HCEC 1CT (cell line): ENCODE data around the gene EXD3.

Experiments used
- DNase-seq: peaks from one replicate; pipeline ENCODE4 v3.0.0-alpha.2; 2017

Gene EXD3

DNA sequence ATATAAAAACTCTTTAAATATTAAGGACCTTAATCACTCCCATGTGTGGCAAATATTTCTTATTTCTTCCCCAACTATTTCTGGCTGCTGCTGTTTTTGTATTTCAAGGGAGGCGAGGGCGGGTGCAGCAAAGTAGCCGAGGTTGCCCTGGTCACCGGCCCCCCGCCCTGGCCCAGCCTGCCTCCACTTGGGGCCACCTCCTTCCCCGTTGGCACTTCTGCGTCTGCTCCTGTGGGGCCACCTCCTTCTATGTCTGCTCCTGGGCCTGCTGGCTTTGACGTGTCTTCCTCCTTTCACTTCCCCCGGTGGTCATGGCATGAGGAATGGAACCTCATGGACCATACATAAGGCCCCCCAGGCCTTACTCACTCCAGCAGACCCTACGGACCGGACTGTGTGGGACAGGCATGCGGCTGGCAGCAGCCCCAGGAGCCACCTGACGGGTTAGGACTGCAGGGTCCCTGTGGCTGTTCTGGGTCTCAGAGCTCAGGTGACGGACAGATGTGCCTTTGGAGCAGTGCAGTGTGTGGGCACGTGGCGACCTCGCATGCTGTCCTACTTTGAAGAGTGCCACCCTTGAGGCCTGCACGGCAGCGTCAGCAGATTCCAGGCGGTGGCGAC lies 24.0 kb upstream of the EXD3 start:
- DNase-seq = no peak

DNA sequence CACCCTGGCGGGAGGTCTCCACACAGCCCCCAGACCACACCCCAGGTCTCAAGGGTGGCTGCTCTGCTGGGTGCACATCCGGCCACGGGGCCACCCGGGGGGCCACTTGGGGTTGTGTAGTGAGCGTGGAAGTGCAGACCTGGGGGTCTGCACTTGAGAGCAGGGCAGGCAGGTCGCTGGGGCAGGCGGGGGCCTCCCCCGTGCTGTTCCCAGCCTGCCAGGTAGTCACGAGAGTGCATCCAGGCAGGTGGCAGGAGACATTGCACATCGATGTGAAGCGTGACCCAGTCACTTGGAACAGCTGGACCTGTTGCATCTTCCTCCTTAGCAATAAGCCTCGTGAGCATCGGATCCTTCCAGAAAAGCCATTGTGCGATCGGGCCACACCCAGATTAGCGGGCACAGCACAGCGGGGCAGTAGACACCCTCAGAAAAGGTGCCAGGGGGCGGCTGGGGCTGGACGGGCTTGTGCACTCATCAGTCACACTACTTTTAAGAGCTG lies 23.0 kb upstream of the EXD3 start:
- no peak for DNase-seq

DNA sequence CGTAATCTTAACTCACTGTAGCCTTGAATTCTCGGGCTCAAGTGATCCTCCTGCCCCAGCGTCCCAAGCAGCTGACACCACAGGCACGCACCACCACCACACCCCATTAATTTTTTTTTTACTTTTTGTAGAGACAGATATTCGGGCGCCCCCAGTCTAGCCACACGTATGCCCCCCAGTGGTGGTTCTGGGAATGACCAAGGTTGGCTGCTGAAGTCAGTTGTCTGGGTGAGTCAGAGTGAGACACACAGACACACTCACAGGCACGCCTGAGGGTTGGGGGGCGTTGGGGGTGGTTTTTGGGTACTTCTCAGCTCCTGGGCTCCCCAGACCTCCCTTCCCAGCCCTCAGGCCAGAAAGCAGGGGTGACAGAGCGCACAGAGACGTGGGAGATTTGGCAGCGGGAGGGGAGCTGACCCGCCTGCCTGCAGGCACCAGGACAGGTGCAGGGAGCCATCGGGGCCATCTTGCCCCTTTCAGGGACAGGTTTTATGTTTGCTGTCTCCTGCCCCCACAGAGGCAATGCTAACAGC lies 22.4 kb upstream of the EXD3 start:
- DNase-seq = peak; percentile 75

DNA sequence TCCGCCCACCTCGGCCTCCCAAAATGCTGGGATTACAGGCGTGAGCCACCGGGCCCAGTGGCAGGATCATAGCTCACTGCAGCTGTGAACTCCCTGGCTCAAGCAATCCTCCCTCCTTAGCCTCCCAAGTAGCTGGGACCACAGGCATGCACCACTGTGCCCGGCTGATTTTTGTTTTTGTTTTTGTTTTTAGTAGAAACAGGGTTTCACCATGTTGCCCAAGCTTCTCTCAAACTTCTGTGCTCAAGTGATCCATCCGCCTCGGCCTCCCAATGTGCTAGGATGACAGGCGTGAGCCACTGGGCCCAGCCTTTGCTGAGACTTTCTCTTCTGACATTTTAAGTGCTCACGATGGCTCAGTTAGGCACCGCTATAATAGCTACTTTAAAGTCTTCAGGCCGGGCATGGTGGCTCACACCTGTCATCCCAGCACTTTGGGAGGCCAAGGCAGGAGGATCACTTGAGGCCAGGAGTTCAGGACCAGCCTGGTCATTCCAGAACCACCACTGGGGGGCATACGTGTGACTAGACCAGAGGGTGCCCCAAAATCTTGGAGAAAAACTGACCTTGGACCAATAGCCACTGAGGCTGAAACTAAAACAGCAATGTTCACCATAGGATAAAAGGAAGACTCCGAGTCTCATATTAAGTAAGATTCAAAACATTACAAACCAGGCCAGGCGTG lies 21.3 kb upstream of the EXD3 start:
- no peak for DNase-seq

DNA sequence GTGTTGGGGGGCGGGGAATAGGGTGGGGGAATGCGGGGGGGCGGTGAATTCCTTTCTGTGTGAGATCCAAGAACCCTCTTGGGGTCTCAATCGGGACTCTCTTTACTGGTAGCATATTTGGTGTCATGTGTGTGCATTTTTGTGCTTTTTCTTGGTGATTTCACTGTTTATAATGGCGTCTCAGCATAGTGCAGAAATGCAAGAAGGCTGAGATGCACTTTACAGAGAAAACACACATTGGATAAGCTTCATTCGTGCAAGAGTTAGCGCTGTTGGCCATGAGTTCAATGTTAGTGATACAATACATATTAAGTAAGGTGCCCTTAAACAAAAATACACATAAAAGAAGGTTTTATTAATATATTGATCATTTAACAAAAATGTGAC lies 19.0 kb upstream of the EXD3 start:
- DNase-seq = no peak

DNA sequence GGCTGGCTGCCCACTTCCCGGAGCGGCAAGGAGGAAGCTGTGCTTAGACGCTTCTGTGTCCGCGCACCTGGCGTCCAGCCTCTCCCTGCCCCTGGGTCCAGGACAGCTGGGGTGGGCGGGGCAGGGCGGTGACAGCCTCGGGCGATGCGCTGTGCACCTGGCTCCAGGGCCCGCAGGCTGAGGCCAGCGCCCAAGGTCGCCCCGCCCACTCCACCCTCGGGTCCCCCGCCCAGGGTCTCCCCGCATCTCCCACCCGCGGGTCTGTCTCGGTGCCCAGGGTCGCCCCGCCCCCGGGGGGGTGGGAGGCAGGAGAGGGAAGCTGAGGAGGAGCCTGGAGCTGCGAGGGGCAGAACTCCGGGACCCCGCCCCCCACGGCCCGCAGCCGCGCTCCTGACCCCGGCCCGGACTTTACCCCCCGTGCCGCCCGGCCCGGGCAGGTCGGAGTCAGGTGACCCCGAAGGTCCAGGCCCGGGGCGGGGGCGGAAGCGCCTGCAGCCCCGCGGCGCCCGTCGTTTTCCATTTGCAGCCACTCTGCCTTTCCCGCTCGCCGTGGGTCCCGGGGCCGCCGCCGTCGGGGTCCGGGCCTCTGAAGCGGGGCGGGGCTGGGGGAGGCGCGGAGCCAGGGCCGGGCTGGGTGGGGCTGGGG lies 18.4 kb upstream of the EXD3 start, which contains the start of gene ENTPD8:
Gene ENTPD8, minus strand, starts transcription at position 69 of the 646 bp plus-strand sequence. CDS start 3,072 bp downstream, outside the sequence.
- no peak for DNase-seq

DNA sequence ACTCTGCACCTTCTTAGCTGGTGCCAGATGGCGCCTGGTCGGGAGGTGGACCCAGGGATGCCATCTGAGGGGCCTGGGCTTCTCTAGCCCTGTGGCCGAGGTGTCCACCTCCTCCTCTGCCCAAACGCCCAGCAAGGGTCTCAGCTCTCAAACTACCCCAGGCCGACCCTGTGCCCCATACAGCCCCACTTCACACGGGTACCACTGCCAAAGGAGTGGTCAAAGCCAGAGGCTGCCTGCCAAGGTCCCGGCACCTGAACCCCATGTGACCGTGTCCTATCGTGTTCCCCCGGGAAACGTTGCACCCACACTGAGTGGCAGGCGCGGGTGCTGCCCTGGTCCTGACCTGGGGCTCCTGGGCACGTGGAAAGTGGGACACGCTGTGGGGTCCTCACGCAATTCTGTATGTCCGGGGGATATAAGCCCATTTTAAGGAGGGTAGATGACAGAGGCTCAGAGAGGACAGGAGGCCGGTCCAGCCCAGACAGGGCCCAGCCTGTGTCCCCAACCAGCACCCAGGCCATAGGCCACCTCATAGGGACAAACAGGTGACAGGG lies 16.3 kb upstream of the EXD3 start:
- no peak for DNase-seq

DNA sequence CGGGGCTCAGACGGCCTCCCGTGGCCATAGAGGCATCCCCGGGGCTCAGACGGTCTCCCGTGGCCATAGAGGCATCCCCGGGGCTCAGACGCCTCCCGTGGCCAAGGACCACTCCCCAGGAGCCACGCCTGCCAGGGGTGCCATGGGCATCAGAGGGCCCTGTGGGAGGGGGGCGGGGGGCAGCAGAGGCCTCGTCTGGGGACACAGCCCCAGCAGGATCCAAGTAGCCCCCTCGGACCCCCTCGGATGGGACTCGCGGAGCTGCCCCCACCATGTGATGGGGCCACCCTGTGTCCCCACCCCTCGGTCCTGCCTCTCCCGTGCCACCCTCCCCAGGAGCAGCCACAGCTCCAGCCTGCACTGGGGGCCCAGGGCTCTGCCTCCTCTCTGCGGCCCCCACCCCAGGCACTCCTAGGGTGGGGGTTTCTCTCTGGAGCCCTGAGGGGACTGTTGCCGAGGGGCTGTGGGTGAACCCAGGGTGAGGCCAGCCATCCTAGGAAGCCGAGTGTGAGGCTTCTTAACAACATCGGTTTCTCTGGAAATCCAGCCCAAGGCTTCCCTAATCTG lies 15.7 kb upstream of the EXD3 start:
- DNase-seq = no peak

DNA sequence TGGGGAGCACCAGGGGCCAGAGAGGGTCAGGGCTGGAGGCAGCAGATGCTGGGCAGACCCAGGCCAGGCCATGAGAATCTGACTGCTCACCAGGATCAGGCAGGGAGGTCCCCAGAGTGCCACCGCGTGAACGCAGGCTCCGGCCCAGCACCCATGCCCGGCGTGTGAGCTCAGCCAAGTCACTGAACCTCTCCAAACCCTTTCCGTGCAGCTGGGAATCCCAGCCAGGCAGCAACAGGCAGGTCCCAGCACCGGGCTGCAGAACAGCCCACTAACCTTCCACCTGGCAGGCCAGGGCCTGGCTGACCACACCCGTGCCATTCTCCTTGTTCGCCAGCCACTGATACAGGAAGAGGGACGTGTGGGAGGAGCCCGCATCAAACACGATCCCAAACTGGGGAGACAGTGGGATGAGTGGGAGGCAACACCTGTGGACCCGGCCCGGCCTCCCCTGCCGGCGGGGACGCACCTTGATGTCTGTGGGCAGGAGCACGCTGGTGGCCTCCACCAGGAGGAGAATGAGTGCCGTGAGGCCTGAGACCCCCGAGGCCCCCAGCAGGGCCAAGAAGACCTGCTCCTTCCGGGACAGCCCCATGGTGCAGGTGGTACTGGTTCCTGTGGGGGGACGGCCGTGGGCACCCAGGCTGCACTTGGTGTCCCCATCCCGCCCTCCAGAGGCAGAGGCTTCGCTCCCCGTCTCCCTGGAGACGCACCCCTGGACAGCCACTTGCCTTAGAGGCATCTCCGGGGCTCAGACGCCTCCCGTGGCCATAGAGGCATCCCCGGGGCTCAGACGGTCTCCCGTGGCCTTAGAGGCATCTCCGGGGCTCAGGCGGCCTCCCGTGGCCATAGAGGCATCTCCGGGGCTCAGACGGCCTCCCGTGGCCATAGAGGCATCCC lies 15.0 kb upstream of the EXD3 start:
- DNase-seq = no peak

DNA sequence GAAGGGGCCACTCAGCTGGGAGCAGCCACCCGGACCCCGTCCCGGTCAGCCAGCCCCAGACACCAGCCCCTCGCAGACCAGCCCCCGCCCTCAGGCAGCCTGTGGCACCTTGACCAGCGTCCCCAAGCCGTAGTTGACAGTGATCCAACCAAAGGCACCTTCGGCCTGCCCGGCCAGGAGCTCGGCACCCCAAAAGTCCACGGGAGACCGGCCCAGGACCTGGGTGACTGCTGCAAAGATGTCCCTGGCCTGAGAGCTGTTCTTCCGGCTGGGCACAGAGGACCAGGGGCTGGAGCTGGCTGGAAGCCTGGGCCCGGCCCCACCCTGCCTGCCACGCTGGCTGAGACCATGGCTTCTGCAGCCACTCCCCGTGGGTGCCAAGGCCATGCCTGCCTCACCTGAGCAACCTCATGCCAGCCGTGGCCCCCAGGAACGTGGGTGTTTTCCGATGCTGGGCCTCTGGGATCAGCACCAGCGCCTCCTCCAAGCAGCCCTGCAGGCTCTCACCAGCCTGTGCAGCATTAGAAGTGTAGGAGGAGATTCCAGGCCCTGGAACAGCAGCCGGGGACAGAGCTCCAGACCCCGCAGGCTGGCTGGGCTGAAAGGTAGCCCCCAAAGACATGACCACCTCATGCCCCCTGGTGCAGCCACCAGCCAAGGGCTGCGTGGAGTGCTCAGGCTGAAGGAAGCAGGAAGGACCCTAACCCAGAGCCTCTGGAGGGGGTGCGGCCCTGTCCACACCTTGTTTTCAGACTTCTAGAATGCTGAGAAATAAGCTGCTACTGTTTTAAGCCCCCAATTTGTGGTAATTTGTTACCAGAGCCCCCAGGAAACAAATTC lies 14.0 kb upstream of the EXD3 start:
- DNase-seq = no peak

DNA sequence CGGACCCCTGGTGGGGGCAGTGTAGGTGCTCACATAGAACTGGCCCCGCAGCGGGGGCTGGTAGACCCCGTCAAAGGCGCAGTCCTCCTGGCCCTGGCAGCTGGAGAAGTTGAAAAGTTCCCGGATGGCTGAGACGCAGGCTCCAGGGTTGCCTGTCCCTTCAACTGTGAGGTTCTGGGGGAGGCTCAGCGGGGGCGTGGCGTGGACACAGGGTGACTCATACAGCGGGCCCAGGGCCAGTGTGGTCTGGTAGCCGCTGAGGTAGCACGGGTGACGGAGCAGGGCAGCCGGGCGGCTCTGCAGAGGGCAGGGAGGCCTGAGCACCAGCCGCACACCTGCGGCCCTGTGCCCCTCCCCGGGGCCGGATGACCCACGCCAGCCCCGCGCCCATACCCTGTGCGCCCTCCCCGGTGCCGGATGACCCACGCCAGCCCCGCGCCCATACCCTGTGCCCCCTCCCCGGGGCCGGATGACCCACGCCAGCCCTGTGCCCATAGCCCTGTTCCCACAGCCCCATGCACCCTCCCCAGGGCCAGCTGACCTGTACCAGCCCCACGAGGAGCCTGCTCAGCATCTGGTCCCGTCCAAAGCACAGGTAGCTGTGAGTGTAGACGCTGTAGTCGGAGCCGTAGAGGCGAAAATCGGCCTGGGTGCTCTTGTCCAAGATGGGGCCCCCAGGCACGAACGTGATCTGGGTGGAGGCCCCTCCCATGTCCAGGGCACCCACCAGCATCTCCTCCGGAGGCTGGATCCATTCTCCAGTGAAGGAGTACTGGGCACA lies 13.2 kb upstream of the EXD3 start:
- DNase-seq = peak; percentile 82

DNA sequence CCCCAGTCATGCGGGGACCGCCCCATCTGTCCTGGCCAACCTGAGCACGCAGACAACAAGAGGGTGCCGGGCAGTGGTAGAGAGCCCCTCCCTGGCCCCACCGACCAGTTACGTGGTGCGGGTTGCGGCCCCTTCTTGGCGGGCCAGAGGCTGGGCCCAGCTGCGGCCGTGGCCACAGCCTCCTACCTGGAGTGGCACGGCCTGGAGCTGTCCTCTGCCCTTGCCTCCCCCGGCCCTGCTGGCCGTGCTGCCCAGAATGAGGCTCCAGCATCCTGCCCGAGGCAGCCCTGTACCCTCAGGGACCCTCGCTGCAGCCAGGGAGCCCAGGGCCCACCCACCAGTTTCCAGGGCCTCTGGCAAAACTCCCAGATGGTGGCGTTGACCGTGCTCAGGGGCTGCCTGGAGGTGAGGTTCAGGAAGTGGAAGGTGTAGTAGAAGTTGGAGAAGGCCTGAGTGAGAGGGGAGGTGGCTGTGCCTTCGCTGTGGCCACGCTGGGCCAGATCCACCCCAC lies 12.5 kb upstream of the EXD3 start:
- DNase-seq = no peak

DNA sequence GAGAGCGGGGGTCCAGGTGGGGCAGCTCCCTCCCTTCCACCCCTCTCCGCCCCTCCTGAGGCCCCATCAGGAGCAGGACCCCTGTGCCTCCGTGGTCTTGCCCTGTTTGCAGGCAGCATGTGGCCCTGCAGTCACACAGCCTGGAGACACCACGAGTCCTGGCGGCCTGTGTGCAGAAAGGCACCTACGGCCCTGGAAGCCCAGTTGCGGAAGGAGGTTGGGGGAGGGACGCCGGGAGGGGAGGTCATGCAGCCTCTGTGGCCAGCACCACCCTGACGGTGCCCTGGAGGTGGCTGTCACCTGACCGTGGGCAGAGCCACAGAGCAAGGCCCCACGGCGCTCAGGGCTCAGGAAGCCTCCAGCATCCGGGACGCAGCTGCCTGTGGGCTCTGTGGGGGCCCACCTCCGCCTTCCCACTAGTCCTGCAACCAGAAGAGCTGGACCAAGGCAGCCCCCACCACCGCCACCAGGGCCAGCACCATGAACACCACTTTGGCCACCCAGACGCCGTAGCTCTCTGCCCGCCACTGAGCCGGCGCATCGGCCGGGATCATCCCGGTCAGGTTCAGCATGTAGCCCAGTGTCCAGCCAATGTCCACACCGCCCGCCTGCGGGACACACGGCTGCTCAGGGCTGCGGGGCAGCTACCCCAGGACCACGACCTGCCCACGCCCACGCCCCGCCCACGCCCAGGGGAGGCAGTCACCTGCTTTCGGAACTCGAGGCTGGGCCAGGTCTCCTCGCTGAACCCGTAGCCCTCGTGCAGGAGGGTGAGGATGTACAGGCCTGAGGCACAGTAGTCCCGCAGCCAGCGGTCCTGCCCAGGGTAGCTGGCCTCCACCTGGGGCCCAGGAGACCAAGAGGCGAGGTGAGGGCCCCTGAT lies 11.8 kb upstream of the EXD3 start:
- no peak for DNase-seq

DNA sequence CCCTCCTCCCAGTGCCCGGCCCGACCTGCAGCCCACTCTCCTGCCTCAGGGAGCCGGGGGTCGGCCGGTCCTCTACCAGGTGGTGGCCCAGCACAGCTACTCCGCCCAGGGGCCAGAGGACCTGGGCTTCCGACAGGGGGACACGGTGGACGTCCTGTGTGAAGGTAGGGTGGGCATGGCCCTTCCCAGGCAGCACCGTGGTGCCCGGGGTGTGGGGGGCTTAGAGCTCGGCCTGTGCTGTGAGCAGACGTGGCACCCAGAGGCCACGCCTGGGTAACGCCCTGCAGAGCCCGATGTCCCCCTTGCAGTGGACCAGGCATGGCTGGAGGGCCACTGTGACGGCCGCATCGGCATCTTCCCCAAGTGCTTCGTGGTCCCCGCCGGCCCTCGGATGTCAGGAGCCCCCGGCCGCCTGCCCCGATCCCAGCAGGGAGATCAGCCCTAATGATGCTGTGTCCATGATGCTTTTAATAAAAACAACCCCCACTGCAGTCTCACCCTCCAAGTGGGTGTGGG lies 11.0 kb upstream of the EXD3 start:
- no peak for DNase-seq

DNA sequence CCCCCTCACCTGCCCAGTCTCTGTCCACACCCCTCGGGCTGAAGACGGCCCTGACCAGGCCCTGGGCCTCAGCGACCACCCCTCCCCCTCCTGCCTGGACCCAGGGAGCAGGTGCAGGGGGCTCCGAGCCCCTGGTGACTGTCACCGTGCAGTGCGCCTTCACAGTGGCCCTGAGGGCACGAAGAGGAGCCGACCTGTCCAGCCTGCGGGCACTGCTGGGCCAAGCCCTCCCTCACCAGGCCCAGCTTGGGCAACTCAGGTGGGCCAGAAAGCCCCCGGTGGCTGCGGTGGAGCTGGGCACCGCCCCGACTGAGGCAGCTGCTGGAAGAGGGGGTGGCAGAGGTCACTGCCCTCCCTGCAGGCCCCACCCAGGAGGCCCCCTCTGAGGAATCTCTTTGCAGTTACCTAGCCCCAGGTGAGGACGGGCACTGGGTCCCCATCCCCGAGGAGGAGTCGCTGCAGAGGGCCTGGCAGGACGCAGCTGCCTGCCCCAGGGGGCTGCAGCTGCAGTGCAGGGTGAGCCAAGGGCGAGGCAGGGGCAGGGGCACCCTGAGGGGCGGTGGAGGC lies 10.5 kb upstream of the EXD3 start:
- DNase-seq = no peak

DNA sequence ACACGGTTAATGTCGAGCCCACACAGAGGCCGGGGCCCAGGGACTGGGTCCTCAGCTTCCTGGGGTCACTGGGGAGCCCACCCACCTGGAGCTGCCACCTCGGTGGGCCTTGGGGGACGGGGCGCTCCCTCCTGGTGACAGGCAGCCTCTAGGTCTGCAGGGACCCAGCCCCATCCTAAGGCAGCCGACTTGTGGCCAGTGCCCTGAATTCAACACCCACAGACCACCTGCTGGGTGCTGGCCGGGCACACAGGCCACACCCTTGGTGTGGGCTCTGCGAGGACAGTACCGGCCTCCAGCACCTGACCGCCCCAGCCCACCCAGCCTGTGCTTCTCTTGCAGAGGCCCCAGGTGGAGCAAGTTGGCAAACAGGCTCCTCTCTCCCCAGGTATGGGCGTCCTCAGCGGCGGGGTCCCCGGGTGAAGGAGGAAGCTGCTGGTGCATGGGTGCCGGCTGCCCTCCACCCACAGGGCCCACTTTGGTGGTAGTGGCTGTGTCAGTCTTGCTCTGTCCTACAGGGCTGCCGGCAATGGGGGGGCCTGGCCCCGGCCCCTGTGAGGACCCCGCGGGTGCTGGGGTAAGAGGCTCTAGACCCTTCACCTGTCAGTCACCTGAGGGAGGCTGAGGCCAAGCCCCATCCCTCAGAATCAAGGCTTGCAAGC lies 9.9 kb upstream of the EXD3 start:
- DNase-seq = no peak

DNA sequence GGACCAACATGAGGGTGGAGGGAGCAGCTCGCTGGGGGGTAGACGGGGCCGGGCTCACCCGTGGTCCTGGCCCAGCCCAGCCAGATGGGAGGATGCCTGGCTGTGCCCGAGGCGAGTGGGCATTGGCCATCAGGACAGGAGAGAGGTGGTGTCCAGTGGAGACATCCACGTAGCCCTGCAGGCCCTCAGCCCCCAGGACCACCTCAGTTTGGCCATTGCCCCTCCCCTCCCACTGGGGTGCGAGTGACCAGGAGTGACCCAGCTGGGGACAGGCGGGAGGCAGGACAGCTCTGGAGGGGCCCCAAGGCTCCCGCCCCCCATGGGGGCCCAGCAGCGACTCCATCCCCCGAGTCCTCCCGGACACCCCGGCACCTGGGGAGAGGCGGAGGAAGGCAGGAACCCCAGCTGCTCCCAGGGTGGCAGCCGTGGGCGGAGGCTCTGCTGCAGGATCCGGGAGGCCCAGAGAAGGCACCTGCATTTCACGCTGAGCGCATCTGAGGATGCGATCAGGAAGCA lies 8.5 kb upstream of the EXD3 start:
- DNase-seq = no peak
